CD4-positive, alpha-beta T cell treated with Interleukin-6 for 4 hours (primary cell): ENCODE results near the gene SNX9.
"Not testable (repeated sequence)": the region's sequence is repeated elsewhere in the genome, so short reads cannot be mapped to it uniquely, and the experiment has no call there.

Source experiments
- DNase-seq: peaks from one replicate; pipeline ENCODE4 v3.0.0-alpha.2; 2020; ENCODE audit warnings: mixed read lengths

Gene SNX9

DNA sequence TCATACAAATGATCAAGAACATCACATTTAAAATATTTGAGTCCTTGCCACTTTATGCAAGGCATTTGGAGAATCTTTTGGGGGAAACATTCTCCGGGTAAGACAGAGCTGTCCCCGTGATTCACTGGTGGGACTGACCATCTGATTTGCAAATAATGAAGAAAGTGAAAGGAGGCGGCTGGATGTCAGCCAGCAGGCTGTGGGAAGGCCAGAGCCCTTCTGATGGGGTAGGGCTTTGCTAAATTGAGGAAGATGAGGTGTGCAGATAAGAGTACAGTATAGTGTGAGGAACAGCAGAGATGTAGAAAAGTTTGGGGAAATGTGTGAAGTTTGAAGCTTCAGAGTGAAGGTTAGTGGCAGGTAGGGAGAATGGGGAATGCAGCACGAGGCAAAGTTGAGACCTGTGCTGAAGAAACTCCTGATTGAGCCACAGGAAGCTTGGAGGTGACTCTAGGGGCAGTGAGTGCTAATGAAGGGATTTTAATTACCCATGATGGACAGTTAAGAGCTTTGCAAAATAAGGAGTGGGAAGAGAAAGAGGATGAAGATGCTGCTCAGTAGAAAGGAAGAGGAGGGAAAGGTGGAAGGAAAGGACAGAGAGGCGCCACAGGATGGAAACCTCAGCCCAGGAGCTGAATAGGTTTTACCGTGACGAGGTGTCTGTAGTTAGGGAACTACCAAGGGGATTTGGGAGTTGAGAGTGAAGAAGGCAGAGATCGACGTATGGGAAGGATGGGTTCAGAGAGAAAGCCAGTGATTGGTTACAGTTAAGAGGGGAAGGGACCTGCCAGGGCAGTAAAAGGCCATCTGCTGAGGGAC, 68.7 kb downstream of the SNX9 start:
- no peak for DNase-seq

DNA sequence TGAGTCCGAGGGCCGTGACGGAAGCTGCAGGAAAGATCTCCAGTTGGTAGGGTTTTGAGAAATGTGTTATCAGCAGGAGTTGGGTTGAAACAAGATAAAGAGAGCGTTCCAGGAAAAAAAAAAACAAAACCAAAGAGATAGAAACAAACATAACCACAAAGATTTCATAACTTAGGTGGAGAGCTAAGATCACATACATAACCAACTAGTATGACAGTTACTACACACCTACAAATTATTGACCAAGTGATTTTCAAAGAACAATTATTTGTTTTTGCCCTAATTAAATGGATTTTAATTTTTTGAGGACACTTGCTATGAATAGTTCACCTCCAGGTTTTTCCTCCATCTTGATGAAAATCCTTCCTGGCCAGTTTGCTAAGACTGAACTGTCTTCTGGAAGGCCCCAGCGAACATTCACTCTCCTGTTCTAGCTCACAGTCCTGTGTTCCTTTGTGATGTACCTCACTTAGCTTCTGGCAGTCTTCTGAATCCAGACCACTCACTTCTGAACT, 69.4 kb downstream of the SNX9 start:
- DNase-seq, result no peak

DNA sequence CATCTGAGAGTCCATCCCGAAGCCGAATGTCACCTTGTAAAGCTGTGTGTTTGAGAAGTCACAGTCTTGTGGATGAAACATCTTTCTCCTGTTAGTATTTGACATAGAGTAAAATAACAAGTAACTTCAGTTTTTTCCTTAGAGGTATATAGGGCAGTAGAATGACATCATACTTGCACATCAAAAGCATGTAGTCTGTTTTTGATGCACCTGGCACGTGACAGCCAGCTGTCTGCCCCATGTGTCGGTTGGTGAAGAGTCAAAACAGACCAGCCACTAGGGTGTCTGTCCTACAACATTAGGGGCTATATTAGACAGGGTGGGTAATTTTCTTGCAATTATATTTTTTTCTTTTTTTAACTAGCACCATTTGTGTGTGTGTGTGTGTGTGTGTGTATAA, 70.2 kb downstream of the SNX9 start:
- peak; percentile 60 for DNase-seq

DNA sequence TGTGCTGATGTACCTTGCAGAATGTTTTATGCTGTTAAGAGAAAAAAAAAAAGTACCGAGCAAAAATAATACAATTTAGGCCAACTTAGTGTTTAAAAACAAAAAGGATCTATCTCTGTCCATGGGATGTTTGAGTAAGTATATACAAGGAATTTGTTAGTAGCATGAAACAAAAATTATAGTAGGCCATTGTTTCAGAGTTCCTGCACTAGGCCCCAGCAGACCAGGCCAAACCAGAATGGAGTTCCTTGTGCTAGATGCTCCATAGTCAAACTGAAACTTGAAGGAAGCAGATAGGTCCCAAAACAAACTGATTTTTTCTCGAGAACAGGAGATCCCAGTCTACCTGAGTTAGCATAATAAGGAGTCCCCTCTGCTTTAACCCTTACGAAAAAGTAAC, 72.5 kb downstream of the SNX9 start:
- no peak for DNase-seq

DNA sequence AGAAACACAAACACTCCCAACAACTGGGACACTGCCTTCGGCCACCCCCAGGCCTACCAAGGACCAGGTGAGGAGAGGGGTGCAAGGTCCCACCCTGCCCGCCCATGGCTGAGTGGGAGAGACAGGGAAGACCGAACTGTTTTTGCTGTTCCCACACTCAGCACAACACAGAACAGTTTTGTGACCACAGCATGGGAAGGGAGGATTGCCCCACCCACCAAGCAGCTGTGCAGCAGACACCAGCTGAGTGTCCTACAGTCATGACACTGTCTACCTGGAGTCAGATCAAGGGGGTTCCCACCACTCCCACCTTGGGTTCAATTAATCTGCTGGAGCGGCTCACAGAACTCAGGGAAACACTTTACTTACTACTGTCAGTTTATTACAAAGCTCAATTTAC, 73.9 kb downstream of the SNX9 start:
- no peak for DNase-seq

DNA sequence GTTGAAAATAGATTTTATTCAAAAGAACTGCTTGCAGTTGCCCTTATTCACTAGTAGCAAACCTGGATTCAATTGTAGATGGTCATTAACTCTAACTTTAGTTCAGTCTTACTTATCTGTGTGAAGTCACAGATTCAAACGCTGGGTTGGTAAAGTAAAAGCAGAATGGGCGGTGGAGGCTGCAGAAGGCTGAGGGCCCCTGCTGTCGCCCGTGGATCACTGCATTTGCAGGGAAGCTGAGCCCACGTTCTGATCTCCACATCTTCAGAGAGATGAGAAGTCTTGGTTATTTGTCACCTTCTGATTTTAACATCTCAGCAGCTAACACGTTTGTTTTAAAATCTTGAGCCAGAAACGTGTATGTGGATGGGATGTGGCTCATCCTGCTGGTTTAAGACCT, 75.1 kb downstream of the SNX9 start:
- DNase-seq, result peak; percentile 43

DNA sequence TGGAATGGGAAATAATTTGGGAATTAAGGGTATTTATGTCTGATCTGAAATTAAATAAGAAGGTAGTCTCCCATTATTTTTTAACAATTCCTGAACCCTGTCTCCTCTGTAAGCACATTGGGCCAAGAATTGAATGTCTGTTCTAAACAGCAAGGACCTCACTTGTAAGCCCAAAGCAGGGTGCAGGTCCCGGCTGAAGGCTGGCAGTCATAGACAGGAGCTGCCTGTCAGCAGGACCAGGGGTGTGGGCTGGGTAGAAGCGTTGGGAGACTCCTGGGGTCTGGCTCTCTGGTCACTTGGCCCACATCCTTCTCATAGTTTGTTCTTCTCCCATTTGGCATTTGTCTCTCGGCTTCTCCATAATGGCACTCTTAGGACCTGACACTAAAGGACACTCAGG, 75.6 kb downstream of the SNX9 start:
- no peak for DNase-seq

DNA sequence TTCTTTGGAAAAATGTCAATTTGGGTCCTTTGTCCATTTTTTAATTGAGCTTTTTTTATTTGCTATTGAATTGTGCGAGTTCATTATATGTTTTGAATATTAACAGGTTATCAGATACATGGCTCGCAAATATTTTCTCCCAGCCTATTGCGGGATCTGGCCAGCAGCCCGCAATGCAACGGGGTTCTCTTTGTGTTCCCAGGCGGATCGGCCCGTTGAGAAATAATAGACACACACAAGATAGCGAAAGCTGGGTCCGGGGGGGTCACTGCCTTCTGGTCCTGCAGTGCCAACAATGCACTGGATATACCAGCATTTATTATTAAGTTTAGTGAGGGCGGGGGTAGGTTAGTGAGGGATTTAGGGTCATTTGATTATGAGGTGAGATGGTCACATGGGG, 77.2 kb downstream of the SNX9 start:
- DNase-seq, result not testable (repeated sequence)

DNA sequence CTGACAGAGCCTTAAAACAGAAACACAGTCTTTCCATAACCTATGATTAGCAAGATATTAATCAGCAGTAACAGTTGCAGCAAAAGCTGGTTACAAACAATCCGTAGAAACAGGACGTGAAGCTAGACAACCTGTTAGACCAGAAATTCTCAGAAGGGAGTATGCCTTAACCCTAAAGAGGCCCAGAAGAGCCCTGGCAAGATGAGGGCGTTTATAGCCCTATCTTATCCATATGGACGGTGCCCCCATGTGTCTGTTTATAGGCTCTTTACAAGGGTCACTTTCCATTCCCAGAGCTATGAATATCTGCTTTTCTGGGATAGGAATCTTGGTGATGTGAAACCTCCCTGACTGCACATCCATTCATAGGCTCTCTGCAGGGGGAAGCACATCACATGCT, 77.7 kb downstream of the SNX9 start:
- DNase-seq, result not testable (repeated sequence)

DNA sequence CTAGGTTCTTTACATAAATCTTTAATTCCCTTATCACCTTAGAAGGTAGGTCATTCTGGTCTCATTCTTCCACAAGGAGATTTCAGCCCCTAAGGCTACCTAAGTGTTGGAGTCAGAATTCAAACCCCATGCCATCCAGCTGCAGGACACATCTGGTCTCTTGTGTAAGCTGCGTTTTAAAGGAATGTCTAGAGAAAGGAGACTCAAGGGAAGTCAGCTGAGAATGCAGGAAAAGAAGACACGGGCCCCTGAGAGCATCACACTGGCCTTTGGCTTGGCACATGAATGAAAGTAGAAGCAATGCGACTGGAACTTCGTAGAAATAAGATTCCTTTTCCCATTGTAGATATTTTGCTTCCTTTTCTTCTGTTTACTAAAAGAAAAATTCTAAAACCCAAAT, 82.0 kb downstream of the SNX9 start:
- DNase-seq, result no peak

DNA sequence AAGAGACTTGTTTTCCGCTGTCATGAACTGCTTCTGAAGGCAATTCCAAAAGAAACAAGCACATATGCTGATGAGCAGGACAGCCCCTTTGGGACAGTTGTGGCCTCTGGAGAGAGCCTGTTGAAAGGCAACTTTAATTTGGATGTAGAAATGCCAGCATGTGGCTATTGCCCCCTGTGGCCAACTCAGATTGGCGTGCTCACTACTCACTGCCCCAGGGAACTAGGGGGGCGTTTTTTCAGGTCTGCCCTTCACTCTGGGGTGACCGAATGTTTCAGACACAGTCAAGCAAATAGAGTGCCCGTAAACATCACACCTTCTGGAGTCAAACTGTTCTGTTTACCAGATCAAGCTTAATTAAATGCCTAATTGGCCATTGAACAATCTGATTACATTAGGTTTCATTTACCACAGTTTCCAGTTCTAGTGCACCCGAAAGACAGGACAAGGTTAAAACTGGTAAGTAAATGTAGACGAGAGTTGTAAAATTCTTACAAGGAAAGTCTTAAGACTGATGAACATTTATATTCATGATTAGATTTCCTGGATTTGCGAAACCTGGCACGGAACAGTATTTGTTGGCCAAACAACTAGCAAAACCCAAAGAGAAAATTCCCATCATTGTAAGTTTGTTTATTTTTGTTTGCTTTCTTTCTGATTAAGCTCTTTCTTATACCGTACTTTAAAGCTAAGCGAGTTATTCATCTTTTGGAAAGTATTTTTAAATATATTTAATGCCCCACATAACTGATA, 82.7 kb downstream of the SNX9 start:
- DNase-seq, result no peak

DNA sequence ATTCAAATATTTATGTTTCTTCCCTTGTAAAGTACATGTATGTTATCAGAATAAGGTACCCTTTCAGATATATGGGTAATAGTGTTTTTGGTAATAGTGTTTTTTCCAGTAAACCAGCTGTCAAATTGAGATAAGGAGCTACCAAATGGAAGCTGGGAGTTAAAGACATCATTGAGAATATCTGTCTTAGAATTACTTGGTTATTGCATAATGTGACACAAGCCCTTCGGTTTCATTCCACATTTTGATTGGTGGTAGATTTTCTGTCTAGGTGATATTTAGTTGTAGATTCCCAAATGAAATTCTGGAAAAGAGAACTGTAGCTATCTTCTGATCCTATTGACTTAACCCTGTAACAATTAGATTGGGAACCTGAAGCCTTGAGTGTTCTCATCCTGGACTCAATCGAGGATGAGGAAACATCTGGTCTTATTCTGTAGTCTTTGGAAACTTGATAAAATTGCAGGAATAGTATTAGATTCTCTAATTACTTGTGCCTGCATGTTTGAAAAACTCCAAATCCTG, 83.6 kb downstream of the SNX9 start:
- DNase-seq, result no peak

DNA sequence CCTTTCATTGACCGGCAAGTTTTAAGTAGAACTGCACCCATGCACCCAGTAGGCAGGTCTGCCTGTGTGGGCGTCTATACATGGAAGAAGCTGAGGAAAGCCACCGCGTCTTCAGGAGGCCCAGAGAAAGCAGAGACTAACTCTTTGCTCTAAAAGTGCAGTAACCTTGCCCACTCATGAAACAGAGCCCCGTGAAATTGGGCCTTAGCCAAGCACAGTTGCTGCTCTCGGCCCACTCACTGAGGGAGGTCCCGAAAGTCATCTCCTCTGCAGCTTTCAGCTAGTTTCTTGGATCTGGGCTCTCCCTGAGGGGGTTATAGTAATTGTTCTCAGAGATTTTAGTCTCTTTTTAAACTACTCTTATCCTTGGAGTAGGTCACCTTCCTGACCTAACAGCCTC, 84.6 kb downstream of the SNX9 start:
- DNase-seq, result no peak

DNA sequence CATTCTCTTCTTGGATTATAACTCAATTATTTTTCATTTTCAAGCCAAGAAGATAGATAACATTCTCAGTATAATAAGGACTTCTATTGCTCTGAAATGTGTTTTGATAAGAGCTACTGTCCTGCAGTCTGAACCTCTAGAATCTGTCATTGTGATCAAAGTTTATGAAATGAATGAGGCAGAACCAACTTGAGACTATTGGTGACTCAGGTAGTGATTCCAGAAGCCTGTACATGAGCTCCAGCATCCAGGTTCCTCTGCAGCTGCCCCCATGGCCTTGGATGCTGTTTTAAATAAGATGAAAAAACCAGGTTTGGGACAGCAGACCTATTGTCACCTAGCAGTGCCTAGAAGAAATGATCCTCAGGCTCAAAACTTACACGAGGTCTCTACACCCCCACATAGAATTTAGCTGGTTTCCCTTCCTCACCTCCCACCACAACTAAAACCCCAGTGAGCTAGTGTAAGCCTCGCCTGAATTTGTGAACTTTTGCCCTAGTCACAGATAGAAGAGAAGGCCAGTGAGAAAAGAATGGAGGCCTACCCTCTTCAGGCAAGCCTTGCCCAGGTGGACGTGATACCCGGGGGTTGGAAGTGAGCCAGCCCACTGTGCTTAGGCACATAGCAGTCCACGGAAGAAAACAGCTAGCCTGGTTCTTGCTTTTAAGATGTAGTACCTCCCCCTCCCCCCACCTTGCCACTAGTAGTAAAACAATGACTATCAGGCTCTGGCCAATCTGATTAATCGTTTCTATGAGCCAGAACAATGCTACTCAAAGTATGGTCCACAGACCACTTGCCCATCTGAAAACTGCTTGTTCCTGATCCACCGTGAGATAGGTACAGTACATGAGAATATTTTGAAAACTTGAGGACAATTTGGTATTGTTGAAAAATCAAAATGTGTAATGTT, 85.6 kb downstream of the SNX9 start:
- DNase-seq, result no peak

DNA sequence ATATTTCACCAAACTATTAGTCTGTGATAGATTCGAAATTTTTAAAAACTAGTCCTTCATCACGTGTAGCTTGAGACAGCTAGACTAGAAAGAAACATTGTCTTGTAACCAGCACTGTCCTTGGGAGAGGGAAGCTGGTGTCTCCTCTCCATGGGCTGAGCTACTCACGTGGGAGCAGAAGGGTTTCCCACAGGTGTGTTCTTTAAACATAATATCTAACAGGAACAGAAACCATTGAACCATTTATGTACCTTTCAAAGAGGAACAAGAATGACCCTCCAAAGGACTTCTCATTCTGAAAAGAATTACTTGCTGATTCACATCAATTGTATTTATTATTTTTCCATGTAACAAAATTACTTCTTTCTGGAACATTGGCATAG, 86.2 kb downstream of the SNX9 start:
- no peak for DNase-seq

DNA sequence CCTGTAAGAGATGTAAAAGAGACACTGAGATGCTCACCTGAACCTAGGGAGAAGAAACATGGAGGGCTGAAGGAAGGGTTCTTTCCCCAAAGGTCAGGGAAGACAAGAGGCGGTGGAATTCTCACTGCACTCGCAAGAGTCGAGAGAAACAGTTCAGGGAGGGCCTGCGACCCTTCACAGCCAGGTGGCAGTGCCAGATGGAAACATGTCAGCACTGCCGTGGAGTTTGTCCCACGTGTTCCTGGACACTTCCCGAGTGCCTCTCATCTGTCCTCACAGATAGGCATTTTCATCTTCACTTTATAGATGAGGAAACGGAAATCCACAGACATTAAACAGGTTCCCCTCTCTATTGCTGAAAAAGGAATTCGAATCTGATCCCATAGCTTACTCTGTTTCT, 88.2 kb downstream of the SNX9 start:
- DNase-seq, result no peak

DNA sequence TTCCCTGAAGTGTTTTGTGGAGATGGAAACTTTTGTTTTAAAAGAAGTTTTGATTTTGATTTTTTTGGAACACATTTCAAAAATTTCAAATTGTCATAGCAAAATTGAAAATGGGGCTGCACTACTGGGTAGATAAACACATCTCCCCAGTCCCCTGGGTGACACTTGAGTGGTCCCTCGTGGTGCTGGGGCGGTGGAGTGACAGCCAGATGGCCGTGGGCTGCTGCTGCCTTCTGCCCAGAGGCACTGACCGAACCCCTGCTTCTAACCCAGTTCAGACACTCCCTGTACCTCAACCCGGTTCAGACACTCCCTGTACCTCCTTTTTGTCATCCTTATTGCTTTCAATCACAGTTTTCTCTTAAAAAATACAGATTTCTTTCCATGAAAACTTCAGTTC, 88.7 kb downstream of the SNX9 start:
- no peak for DNase-seq

DNA sequence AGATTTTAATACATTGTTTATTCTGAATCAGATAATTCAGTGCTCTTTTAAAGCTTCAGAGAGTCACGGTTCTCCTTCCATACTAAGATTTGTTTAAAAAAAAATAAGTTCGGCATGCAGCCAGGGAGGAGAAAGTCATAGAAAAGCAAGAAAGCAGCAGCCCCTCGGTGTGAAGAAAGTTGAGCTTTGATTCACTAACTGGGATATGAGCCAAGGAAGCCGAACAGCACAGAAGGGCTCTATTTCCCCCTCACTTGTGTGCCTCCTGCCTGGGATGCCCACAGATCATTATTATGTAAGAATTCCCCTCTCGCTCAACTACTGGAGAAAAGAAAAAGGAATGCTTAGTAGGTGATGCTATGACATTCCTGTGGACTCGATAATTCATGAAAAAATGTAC, 89.3 kb downstream of the SNX9 start:
- no peak for DNase-seq

DNA sequence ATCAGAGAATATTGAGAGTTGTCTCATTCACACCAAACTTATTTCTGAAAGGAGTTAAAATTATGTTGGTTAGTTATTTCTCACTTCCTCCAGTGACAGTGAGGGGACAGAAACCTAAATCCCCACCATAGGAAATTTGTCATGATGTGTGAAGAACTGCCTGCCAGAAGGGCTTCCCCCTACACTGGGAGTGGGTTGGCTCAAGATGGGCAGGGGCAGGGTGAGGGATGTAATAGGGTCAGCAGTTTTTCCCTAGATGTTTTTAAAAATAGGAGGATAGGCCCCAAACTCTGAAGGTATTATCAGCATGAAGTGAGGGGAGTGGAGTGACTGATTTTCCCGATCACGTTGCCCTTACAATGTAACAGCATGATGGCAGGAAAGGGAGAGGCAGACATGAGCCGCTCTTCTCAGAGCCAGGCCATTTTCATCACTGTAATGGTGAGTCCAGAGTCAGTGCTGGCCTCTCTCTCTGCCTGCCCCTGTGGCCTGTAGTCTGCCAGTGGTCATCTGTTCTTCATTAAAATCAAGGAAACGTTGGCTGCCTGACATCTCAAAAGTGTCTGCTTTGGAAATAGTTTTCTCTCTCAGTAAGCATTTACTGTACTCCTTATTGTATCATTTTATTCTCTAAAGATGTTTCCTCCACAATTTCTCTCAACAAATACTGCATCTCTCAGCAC, 98.8 kb downstream of the SNX9 start:
- no peak for DNase-seq

DNA sequence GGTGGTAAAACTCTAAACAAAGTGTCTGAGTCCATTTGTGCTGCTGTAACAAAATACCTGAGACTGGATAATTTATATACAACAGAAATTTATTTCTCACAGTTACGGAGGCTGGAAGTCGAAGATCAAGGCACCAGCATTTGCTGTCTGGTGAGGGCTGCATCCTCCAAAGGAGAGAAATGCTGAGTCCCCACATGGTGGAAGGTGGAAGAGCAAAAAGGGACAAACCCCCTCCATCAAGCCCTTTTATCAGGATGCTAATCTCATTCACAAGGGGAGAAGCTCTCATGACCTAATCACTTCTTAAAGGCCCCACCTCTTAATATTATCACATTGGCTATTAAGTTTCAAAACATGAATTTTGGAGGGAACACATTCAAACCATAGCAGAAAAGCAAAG, 102.7 kb downstream of the SNX9 start:
- no peak for DNase-seq

DNA sequence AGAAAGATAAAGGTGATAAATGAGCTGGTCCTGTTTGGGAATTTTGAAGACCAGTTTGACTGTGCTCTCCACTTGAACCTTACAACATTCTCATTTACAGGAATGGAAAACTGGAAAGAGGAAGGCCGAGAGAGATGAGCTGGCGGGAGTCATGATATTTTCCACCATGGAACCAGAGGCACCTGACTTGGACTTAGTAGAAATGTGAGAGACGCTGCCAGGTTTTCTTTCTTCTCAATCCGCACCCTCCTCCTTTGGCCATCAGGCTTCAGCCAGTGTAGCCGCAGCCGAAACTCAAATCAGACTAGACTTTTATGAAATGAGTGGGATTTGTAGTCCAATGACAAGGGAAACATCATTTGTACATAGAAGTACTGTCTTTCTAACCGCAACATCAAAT, 104.0 kb downstream of the SNX9 start:
- DNase-seq, result no peak

DNA sequence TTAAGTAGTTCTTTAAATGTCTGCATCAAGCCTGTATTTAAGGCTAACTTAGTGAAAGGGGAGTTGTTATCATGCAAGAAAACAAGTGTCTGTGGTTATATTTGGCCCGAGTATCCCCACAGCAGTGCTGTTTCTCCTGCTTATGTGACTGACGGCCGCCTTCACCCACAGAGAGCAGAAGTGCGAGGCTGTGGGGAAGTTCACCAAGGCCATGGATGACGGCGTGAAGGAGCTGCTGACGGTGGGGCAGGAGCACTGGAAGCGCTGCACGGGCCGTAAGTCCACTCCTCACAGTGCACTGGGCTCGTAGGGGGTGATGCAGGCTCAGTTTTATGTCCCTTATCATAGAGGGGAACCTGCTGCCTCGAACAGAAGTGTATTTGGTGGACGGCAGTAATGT, 105.4 kb downstream of the SNX9 start:
- DNase-seq, result no peak
